HepG2 (cell line): ENCODE results near the gene BMPR1B. TPM values are rescaled to one million over a fixed set of nuclear protein-coding genes. Genes with fewer than 3 reads are reported as not detected.

Experiments used
- ATAC-seq: fragments of 200-7000 bp; cut with Tn5 transposase; 3 replicates; pipeline ENCODE4 v1.9.1; 2020; ENCODE audit warnings: mild to moderate bottlenecking, moderate library complexity
- BruUV-seq: library from RNA; stranded (reverse); fragments of 400-500 nt; replicated peaks from 2 replicates; lab custom pipeline; 2021; lab: Mats Ljungman, UMichigan
- CTCF ChIA-PET: fragments of 300-600 bp; formaldehyde crosslinking; extraction: SDS; loops from one replicate; lab custom pipeline; 2021; ENCODE audit warnings: low total read pairs, inconsistent platforms, low intra/inter-chr PET ratio; lab: Yijun Ruan, JAX
- POLR2A ChIA-PET: fragments of 350-600 bp; sonication (Branson Sonifier 250); formaldehyde crosslinking; loops from one replicate; lab custom pipeline; 2020; ENCODE audit warnings: antibody characterized with exemption, inconsistent platforms; lab: Yijun Ruan, JAX
- DNase-seq: peaks from one replicate; pipeline ENCODE4 v3.0.0-alpha.2; 2015; ENCODE audit warnings: low spot score
- FAIRE-seq: peaks from 3 replicates; lab custom pipeline; 2011; peaks lifted over from hg19 to GRCh38; lab: Jason Lieb, UNC
- H2AFZ ChIP-seq: one replicate; pipeline ENCODE4 v1.6.1; 2011; ENCODE audit warnings: low read length, inconsistent platforms
- H3K27ac ChIP-seq: fragments of 300-600 bp; 3 replicates; pipeline ENCODE4 v1.8.0; 2011; ENCODE audit warnings: mixed run types, mild to moderate bottlenecking, mixed read lengths, low read length, inconsistent platforms; ENCODE audit not compliant: insufficient read depth; ENCODE audit errors: extremely low read length
- H3K27me3 ChIP-seq, 2 experiments: fragments of 200-600 bp in 1 of 2; 2 replicates in 1 of 2; 3 replicates in 1 of 2; pipeline versions ENCODE4 v1.6.0 to v1.8.0; 2011; ENCODE audit warnings: low read length in 2 of 2, mild to moderate bottlenecking in 2 of 2, moderate library complexity in 2 of 2, inconsistent platforms in 1 of 2; ENCODE audit not compliant: insufficient read depth in 2 of 2, control insufficient read depth in 1 of 2
- H3K36me3 ChIP-seq, 2 experiments: fragments of 200-600 bp in 1 of 2; replicated peaks in 1 of 2; 2 replicates in 1 of 2; 3 replicates in 1 of 2; pipeline versions ENCODE4 v1.5.1 to v1.8.0; 2011; ENCODE audit warnings: low read length in 2 of 2, inconsistent platforms in 1 of 2; ENCODE audit not compliant: insufficient read depth in 2 of 2, control insufficient read depth in 1 of 2
- H3K4me1 ChIP-seq: 2 replicates; pipeline ENCODE4 v1.5.1; 2012; ENCODE audit warnings: low read length, inconsistent platforms; ENCODE audit not compliant: insufficient read depth
- H3K4me2 ChIP-seq: 2 replicates; pipeline ENCODE4 v1.6.0; 2011; ENCODE audit warnings: low read depth, low read length, inconsistent platforms
- H3K4me3 ChIP-seq, 3 experiments: fragments of 200-600 bp in 1 of 3; sonication (generic), shearing (Covaris generic) in 1 of 3; replicated peaks in 1 of 3; 2 replicates each; pipeline ENCODE4 v1.5.1; 2011 to 2016; ENCODE audit warnings: low read length in 3 of 3, inconsistent platforms in 2 of 3, low read depth in 2 of 3, mild to moderate bottlenecking in 2 of 3, control low read depth in 1 of 3, mixed read lengths in 1 of 3; ENCODE audit not compliant: insufficient read depth in 1 of 3
- H3K79me2 ChIP-seq: one replicate; pipeline ENCODE4 v1.6.1; 2011; ENCODE audit warnings: low read length, inconsistent platforms; ENCODE audit not compliant: insufficient read depth
- H3K9ac ChIP-seq: 2 replicates; pipeline ENCODE4 v1.6.0; 2011; ENCODE audit warnings: mild to moderate bottlenecking, low read depth, low read length, inconsistent platforms; ENCODE audit not compliant: insufficient read depth
- H3K9me3 ChIP-seq: 2 replicates; pipeline ENCODE4 v1.5.1; 2012; ENCODE audit warnings: mild to moderate bottlenecking, low read length
- H4K20me1 ChIP-seq: 2 replicates; pipeline ENCODE4 v1.6.0; 2011; ENCODE audit warnings: inconsistent platforms, mild to moderate bottlenecking, low read length, moderate library complexity; ENCODE audit not compliant: insufficient read depth
- ERF ChIP-seq: IDR thresholded peaks from 2 replicates; pipeline ENCODE4 v1.6.1; 2018; ENCODE audit warnings: missing biosample characterization, missing genetic modification reagents
- GPN1 ChIP-seq: sonication (generic); formaldehyde crosslinking; IDR thresholded peaks from 2 replicates; pipeline ENCODE4 v1.5.1; 2020; ENCODE audit warnings: missing genetic modification reagents, borderline replicate concordance
- SALL1 ChIP-seq: sonication (generic); formaldehyde crosslinking; IDR thresholded peaks from 2 replicates; pipeline ENCODE4 v1.8.0; 2022; ENCODE audit warnings: mild to moderate bottlenecking, missing genetic modification reagents
- SNAPC4 ChIP-seq: sonication (generic); formaldehyde crosslinking; IDR thresholded peaks from 2 replicates; pipeline ENCODE4 v1.4.0; 2020; ENCODE audit warnings: mild to moderate bottlenecking, missing genetic modification reagents
- TARDBP ChIP-seq: sonication (generic); formaldehyde crosslinking; IDR thresholded peaks from 2 replicates; pipeline ENCODE4 v1.8.0; 2022; ENCODE audit warnings: mild to moderate bottlenecking, missing genetic modification reagents
- TSC22D2 ChIP-seq: sonication (generic); formaldehyde crosslinking; IDR thresholded peaks from 2 replicates; pipeline ENCODE4 v1.5.1; 2020; ENCODE audit warnings: missing genetic modification reagents, mild to moderate bottlenecking, borderline replicate concordance
- XBP1 ChIP-seq: sonication (generic); formaldehyde crosslinking; IDR thresholded peaks from 2 replicates; pipeline ENCODE4 v1.5.0; 2020; ENCODE audit warnings: missing genetic modification reagents
- ZMYM2 ChIP-seq: sonication (generic); formaldehyde crosslinking; IDR thresholded peaks from 2 replicates; pipeline ENCODE4 v1.8.0; 2022; ENCODE audit warnings: mild to moderate bottlenecking, missing genetic modification reagents
- ZNF253 ChIP-seq: sonication (generic); formaldehyde crosslinking; IDR thresholded peaks from 2 replicates; pipeline ENCODE4 v1.8.0; 2022; ENCODE audit warnings: mild to moderate bottlenecking, missing genetic modification reagents, borderline replicate concordance
- ZNF772 ChIP-seq: sonication (generic); formaldehyde crosslinking; IDR thresholded peaks from 2 replicates; pipeline ENCODE4 v1.5.0; 2020; ENCODE audit warnings: mild to moderate bottlenecking, missing genetic modification reagents
- ZNF773 ChIP-seq: sonication (generic); formaldehyde crosslinking; IDR thresholded peaks from 2 replicates; pipeline ENCODE4 v1.4.0; 2020; ENCODE audit warnings: missing genetic modification reagents, borderline replicate concordance
- ZNF790 ChIP-seq: sonication (generic); formaldehyde crosslinking; IDR thresholded peaks from 2 replicates; pipeline ENCODE4 v1.8.0; 2022; ENCODE audit warnings: missing genetic modification reagents, mild to moderate bottlenecking, borderline replicate concordance
- WGBS: methylation state at CpG from one replicate; pipeline ENCODE4 v1.1.6; 2017; ENCODE audit warnings: low lambda C conversion rate; 5-methylcytosine and 5-hydroxymethylcytosine counted together
- in situ Hi-C: cut with HindIII; loops from 2 replicates; pipeline ENCODE4 v1.10.0; 2017; ENCODE audit warnings: low pct_unique_long_range_greater_than_20kb; ENCODE audit not compliant: extremely low pct_ligation_motif_present
- intact Hi-C: fragments of 100-400 bp; cut with micrococcal nuclease; formaldehyde crosslinking; loops from one replicate; pipeline ENCODE4 v1.10.0; 2022; ENCODE audit not compliant: unreplicated experiment
- polyA plus RNA-seq, 8 experiments: library from polyadenylated mRNA; depleted of rRNA in 3 of 8; stranded (reverse) in 7 of 8; unstranded in 1 of 8; fragments of >200 nt; fragmentation: Illumina TruSeq in 4 of 8; extraction: Trizol in 4 of 8; gene quantifications; 2 replicates each; pipeline versions ENCODE4 v1.2.1 to v1.2.3, GENCODE V29; 2011 to 2016; ENCODE audit warnings: low read depth in 4 of 8, missing spikeins in 1 of 8, mixed read lengths in 1 of 8; ENCODE audit not compliant: insufficient read depth in 1 of 8
- total RNA-seq, 5 experiments: library from RNA; depleted of rRNA; stranded (reverse); fragments of >200 nt; fragmentation: Illumina TruSeq; extraction: Trizol; gene quantifications; 2 replicates each; pipeline ENCODE4 v1.2.3, GENCODE V29; 2016; ENCODE audit warnings: low read depth in 1 of 5
- TF ChIP-seq, protein P1 (sequence below): sonication (generic); formaldehyde crosslinking; IDR thresholded peaks from 2 replicates; pipeline ENCODE4 v1.4.0; 2020; ENCODE audit warnings: missing genetic modification reagents, borderline replicate concordance
- TF ChIP-seq, protein P2 (sequence below): sonication (generic); formaldehyde crosslinking; IDR thresholded peaks from 2 replicates; pipeline ENCODE4 v1.5.0; 2020; ENCODE audit warnings: missing genetic modification reagents

Gene BMPR1B
- total and polyA plus RNA-seq, 2 of the 13 experiments (the other 11 are each of a cell fraction or from before 2014, with no cell fraction given) = 0.07 TPM; not detected in 1

DNA sequence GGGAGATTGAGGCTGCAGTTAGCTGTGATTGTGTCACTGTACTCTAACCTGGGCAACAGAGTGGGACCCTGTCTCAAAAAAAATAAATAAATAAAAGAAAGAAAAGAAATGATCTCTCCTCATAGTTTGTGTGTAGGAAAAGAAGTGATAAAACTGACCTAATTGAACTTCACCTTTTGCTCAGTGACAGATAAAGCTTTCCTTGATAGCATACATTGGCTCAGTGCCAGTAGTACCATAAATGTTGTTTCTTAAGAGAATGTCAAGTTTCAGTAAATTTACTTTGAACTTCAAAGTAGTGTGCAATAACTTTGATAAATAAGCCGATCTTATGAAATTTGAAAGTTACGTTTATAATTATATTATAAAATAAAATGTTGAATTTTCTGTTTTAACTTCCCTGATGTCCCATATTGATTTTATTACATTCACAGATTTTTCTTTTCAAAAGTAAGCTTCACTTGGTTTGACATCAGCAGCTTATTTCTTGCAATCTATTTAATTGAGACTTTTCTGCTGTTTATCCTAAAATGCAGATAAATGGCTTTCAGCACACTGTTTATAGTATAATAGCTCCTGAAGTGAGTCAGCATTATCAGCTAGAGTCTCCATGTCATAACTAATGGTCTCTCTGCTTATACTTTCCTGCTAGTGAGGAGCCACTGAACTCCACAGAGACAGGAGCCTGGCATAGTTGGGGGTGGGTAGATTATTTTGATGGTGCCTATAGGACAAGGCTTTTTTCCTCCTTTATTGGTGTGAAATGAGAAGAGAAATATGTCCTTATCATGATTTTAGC, 330.1 kb downstream of the BMPR1B start:
- H3K4me2 ChIP-seq = no peak overlapping the region
- no peaks in the 10 kb centered on the region for H3K4me1 ChIP-seq
- H3K9ac ChIP-seq = no peak overlapping the region
- DNase-seq (no peak), ATAC-seq (no peak), FAIRE-seq (no peak)
- no peaks in the 10 kb centered on the region for H3K36me3 ChIP-seq
- CTCF ChIA-PET = no interaction called here
- H3K9me3 ChIP-seq = no peaks in the 10 kb centered on the region
- no peak overlapping the region for H3K4me3 ChIP-seq
- no peaks in the 10 kb centered on the region for H3K27me3 ChIP-seq
- H4K20me1 ChIP-seq = no peaks in the 10 kb centered on the region
- BruUV-seq = no TSS peak
- H3K79me2 ChIP-seq = no peaks in the 10 kb centered on the region
- in situ Hi-C loops (no loop called here), intact Hi-C loops (no loop called here)
- H3K27ac ChIP-seq = no peak overlapping the region
- no peak overlapping the region for H2AFZ ChIP-seq
- 46% methylated on average over 2 of the region's 2 CpGs for WGBS
- POLR2A ChIA-PET = no interaction called here
- TF ChIP-seq ZNF253 (CRISPR knock-in tag) (no peak), GPN1 (CRISPR knock-in tag) (no peak), ZMYM2 (CRISPR knock-in tag) (no peak), ZNF773 (no peak), ZNF772 (no peak), ZNF790 (CRISPR knock-in tag) (no peak), TSC22D2 (CRISPR knock-in tag) (no peak), SNAPC4 (CRISPR knock-in tag) (no peak), ERF (CRISPR knock-in tag) (no peak), SALL1 (CRISPR knock-in tag) (no peak), TARDBP (CRISPR knock-in tag) (no peak), XBP1 (CRISPR knock-in tag) (no peak)
- TF ChIP-seq, protein P1, sequence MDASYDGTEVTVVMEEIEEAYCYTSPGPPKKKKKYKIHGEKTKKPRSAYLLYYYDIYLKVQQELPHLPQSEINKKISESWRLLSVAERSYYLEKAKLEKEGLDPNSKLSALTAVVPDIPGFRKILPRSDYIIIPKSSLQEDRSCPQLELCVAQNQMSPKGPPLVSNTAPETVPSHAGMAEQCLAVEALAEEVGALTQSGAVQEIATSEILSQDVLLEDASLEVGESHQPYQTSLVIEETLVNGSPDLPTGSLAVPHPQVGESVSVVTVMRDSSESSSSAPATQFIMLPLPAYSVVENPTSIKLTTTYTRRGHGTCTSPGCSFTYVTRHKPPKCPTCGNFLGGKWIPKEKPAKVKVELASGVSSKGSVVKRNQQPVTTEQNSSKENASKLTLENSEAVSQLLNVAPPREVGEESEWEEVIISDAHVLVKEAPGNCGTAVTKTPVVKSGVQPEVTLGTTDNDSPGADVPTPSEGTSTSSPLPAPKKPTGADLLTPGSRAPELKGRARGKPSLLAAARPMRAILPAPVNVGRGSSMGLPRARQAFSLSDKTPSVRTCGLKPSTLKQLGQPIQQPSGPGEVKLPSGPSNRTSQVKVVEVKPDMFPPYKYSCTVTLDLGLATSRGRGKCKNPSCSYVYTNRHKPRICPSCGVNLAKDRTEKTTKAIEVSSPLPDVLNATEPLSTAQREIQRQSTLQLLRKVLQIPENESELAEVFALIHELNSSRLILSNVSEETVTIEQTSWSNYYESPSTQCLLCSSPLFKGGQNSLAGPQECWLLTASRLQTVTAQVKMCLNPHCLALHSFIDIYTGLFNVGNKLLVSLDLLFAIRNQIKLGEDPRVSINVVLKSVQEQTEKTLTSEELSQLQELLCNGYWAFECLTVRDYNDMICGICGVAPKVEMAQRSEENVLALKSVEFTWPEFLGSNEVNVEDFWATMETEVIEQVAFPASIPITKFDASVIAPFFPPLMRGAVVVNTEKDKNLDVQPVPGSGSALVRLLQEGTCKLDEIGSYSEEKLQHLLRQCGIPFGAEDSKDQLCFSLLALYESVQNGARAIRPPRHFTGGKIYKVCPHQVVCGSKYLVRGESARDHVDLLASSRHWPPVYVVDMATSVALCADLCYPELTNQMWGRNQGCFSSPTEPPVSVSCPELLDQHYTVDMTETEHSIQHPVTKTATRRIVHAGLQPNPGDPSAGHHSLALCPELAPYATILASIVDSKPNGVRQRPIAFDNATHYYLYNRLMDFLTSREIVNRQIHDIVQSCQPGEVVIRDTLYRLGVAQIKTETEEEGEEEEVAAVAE (CRISPR knock-in tag) = no peak
- TF ChIP-seq, protein P2, sequence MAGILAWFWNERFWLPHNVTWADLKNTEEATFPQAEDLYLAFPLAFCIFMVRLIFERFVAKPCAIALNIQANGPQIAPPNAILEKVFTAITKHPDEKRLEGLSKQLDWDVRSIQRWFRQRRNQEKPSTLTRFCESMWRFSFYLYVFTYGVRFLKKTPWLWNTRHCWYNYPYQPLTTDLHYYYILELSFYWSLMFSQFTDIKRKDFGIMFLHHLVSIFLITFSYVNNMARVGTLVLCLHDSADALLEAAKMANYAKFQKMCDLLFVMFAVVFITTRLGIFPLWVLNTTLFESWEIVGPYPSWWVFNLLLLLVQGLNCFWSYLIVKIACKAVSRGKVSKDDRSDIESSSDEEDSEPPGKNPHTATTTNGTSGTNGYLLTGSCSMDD (CRISPR knock-in tag) = no peak
